NCI-H1694 (cell line): ENCODE measurements around the gene ITGAV.

Experiments
- DNase-seq: peaks from one replicate; lab custom pipeline; 2025; lab: John Stamatoyannopoulos, UW

ITGAV gene

DNA sequence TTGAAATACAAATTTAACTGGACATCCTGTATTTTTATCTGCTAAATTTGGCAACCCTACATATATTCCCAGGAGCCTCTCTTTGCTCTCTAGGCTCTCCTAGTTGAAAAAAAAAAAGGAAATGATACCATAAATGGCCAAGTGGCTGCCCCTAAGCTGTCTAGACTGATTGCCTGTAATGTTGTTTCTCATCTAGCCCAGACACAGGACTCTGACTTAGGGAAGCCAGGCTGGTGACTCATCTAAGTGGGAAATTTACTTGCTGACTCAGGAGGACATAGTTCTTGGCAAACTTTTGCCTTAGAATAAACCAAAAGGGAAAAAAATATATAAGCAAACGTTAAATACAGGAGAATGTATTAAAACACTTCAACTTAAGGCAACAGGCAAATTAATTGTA, 14.6 kb upstream of the ITGAV start:
- DNase-seq, result no peak

DNA sequence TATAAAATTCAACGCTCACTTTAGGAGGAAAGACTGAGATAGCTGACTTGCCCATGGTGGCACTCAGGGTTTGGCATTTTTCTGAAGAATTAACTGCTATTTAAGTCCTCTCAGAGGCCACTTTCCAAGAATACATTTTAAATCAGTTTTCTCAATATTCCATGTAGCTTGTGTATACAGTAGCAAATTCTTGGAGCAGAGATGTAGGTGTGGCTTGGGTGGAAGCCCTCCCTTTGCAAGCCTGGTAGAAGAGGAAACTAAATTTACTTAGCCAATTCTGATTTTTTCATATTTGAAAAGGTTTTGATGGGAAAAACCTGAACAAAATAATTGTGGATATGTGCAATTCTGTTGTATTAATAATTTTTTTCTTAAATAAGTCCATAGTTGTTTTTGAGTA, 14.0 kb upstream of the ITGAV start:
- DNase-seq, result no peak

DNA sequence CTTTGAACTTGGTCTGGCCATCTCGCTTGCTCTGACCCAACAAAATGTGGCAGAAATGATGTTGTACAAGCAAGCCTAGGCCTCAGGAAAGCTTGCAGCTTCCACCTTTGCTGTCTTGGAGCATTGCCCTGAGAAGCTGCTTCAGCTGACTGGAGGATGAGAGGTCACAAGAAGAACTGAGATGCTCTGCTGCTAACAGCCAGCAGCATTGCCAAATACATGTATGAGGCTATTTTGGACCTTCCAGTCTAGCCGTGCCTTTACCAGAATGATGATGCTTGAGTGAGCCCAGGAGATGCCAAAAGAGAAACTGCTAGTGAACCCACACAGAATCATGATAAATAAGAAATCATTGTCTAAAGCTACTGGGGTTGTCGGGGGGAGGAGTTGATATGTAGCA, 13.2 kb upstream of the ITGAV start:
- DNase-seq, result no peak

DNA sequence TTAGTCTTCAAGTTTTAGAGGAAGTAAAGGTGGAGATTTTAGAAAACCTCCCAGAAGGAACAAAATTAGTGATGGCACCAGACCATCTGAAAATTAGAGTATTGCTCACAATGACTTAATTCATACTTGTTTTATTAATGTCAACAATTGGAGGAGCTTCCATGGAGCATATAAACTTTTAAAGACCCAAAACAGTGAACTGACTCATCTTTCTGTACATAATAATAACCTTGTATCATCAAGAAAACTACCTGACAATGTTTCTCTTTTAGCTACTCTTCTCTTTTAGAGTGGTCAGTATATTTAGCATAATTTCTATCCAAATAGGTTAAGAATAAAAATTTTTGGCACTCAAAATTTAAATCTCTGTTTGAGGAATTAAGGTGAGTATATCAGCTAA, 7.2 kb upstream of the ITGAV start:
- DNase-seq, result no peak

DNA sequence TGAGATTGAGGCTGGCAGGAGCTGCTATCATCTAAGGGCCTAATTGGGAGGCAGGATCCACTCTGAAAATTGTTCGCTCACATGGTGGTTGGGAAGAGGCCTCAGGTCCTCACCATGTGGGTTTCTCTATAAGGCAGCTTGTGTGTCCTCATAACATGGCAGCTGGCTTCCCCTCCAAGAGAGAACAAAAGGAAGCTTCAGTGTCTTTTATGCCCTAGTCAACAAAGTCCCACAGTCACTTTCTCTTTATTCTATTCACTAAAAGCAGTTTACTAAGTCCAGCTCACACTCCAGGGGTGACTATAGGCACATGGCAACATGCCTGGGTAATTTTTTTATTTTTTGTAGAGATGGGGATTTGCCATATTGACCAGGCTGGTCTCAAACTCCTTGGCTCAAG, 5.8 kb upstream of the ITGAV start:
- DNase-seq, result no peak

DNA sequence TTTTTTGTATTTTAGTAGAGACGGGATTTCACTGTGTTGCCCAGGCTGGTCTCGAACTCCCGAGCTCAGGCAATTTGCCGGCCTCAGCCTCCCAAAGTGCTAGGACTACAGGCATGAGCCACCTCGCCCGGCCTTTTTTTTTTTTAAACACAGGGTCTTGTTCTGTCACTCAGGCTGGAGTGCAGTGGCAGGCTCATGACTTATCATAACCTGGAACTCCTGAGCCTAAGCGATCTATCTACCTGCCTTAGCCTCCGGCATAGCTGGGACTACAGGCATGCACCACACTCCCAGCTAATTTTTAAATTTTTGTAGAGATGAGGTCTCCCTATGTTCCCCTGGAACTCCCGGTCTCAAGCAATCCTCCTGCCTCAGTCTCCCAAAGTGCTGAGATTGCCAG, 1.4 kb upstream of the ITGAV start:
- DNase-seq, result no peak

DNA sequence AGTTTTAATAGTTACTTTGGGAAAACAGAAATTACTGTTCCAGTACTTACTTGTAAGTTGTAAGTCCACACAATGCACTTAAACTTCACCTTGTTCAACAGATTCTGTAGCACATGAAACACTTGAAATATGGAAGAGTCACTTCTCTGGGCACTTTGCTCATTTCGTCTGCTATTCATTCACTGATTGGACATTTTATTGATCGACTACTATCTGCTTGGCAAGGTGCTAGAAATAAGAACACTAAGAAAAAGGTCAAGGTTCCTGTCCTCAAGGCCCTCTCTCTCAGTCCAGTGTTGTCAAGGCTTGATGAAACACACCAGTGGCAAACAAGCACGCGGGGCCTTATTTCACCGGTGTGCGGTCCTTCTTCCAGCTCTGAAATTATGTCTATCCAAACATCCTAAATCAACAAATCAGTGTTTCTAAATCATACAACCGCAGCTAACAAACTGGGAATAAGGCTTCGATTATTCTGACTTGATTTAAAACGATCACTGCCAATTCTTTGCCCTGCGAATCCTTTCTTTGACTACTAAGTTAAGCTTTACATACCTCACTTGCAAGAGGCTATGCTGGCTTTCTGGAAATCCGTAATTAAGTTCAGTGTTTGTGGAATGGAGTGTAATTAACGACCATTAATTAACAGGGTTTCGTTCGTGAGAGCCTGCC, 780 bp upstream of the ITGAV start:
- DNase-seq, result no peak

DNA sequence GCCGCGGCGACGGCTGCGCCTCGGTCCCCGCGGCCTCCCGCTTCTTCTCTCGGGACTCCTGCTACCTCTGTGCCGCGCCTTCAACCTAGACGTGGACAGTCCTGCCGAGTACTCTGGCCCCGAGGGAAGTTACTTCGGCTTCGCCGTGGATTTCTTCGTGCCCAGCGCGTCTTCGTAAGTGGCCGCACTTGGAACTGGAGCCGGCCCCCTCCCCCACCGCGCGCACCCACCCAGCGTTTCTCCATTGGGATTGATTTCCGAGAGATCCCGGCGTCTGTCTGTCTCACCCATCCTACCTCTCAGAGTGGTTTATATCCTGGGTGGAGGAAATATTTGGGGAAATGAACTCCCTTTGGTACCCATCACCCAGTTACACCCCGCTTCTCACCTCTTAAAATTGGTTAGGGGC, 498 bp downstream of the ITGAV start:
- DNase-seq, result no peak

DNA sequence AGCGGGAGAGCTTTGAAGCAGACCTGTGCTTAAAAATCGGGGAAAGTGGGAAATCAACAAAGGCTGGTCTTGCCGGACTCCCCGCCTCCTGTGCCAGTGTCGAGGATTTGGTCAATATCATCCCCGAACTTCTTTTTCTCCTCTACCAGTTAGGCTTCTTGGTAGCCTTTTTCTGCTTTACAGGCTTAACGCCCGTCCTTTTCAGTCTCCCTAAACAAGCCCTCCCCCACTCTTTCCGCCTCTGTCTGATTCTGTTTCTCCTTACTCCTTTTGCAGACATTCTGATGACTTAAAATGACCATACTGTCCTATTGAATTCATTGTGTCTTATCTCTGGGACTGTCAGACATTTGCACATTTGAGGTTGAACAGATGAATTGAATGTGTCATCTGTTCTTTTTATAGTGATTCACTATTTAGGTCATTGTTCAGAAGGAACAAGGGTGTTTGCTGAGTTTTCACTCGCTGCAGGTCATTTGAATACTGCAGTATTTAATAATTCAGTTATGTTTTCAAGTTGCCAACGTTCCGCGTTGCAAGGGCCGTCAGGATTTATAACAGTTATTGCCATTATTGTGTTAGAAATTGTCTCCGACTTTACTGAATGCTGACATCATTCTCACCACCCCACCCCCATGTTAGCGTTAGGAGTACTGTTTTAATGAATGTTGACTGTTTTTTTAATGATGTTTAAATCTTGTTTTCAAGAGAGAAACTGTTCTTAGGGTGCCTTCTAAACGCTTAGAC, 1.1 kb downstream of the ITGAV start:
- peak; percentile 13 for DNase-seq

DNA sequence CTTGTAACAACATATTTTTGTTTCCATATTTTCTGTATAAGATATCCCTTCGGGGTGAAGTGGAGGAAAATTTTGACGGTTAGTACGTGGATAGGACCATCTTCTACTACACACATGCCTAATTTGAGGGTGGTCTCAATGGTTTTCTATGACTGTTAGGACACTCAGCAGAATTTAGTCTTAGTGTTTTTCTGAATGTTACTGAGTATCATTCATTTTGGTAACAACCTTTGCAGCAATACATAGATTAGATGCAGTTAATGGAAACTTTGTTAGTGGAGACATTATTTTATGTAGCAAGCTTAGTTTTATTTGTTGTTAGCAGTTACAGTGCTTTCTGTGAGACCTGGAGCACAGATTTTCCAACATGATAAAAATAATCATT, 1.6 kb downstream of the ITGAV start:
- DNase-seq, result no peak

DNA sequence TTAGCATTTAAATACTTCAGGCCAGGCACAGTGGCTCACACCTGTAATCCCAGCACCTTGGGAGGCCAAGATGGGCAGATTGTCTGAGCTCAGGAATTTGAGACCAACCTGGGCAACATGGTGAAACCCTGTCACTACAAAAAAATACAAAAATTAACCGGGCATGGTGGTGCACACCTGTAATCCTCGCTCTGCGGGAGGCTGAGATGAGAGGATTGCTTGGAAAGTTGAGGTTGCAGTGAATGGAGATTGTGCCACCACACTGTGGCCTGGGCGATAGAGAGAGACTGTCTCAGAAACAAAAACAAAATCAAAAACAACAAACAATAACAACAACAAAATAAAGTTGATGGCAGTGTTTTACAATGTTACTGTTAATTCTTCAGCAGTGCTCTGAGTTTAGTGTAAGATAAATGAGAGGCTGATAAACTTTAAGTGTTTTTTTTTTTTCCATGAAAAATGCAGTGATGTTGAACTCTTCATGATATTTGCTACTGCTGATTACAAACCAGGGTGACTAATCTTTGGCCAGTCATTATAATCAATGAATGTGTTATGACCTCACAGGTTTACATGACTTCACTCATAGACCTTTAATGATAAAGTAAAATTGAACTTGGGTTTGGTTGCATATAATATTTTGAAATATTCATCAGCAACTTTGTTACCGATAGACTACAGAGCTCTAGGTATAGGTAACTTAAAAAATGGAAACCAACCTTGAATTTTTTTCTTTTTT, 2.5 kb downstream of the ITGAV start:
- DNase-seq, result no peak

DNA sequence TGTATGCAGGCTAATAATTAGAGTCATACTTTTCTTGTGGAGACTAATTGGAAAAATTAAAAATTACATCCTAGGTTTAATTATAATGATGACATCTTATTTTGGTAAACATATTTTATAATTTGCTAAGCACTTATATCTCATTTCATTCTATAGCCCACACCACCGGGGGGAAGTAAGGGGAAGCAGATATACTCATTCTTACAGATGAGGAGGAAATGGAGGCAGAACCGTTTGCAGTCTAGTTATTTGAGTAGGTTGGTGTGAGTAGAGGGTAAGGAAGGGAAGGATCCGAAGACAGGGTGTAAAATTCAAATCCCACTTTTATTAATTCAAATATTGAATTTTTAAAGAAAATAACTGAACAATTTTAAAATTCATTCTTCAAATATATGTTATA, 3.7 kb downstream of the ITGAV start:
- no peak for DNase-seq

DNA sequence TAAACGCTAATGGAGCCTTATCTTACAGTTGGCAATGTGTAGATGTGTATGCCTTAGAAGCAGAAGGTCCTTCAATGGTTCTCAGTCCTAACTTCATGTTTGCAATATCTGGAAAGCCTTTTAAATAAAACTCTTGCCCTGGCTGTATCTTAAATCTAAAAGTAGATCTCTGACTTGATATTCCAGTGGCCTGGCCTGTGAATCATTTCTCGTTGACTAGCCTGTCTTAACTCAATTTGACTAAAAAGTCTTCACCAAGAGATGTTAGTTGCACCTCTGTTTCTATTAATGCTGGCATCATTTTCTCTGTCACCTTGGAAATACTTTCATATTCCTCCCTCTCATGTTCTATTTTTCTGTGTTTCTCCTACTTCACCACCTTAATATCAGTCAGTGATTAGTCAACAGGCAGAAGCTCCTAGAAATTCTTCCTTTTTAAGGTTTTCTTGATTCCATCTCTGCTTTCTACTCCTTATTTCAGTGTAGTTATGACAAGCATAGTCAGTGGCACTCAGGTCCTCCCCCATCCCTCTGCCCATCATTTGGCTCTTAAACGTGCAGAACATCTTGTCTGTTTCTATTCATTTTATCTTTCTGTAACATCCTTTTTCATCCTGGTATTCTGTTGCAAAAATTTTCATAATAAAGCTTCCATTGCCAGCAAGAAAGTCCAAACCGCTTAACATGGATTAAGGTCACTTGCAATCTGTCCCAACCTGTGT, 4.3 kb downstream of the ITGAV start:
- no peak for DNase-seq

DNA sequence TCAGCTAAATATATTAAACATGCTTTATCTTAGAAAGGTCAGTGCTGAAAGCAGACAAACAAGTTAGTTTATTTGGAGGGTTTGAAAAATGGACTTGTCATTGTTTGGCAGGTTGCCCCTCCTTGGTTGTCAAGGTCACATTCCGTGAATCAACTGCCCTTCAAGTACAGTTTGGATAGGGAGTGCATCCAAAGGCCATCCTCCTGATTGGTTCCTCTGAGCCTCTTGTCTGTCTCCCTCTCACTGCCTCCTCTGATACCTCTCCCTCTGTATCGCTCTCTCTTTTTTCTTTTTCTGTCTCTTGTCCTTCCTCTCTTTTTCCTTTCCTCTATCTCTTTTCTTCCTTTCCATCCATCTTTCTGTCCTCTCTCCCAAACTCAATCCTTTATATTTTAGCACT, 5.4 kb downstream of the ITGAV start:
- DNase-seq, result no peak

DNA sequence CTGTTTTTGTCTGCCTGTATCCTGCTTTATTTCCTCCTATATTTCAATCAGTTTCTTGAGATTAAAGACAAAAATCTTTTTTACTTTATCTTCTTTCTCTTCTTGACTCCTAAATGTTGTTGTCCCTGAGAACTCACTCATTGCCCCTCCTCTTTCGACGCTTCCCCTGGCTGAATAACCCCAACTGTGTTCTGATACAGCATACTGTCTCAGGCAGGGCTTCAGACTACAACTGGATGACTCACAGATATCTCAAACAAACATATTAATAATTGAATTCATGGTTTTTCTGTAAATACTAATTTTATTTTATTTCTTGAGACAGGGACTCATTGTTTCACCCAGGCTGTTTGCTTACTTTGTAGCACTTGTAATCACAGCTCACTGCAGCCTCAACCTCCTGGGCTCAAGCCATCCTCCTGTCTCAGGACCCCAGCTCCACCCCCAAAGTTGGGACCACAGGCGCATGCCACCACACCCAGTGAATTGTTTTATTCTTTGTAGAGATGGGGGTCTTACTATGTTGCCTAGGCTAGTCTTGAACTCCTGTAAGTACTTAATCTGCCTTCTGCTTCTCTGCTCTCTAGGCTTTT, 9.4 kb downstream of the ITGAV start:
- DNase-seq, result no peak

DNA sequence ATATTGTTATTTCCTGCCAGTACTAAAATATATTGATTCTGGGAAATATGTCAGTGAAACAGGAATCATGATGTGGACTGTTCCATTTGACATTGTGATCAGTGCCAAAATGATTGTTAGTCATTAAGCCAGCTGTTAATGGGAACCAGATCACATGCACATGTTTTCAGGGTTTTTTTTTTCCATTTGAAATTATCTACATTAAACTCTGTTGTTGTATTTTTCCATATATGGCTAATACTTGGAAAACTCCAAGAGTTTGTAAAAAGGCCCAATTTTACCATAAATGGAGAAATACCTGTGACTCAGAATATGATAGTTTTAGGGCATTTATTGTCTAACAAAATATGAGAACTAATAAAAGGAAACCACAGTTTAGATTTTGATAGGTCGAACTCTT, 13.4 kb downstream of the ITGAV start:
- DNase-seq, result no peak

DNA sequence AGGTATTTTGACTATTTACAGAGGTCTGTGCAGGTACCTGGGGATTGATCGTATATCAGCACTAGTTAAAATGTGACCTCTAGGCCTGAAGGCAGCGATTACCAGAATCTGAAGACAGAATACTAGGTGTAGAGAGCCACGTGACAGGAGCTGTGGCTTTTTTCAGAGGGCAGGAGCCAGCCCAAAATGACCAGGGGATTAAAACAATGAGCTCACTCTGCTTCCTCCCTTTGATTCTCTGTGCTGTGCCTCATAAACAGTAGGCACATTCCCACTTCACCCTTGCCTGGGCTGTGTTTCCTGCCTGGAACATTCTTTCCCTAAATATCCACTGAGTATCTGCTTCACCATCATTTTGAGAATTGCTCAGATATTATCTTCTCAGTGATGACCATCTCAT, 15.2 kb downstream of the ITGAV start:
- DNase-seq, result no peak

DNA sequence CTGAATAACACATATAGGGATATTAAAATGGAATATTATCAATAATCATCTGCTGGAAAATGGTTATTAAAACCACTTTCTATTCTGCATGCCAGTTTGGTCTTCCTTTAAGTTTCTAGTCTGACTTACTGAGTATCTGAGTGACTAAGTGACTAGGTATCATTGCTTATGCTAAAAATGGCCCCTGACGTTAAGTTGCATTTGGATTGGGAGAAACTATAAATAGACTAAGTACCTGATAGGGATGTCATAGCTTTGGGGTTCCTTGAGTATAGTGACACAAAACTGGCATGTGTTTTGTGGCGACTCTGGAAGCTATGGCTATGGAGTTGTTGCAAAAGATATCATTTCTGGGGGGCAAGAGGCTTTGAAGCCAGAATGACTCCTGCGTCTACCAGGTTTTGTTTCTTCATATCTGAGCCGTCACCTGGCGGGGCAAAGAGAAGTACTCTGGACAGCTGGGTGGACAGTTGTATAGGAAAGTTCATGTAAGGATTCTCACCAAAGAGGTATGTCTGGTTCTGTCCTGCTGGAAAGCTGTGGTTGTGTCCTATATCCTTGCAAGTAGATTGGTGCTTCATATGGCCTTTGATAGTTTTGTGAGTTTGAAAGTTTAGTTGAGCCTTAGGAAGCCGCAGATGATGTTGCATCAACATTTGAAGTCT, 17.9 kb downstream of the ITGAV start:
- no peak for DNase-seq

DNA sequence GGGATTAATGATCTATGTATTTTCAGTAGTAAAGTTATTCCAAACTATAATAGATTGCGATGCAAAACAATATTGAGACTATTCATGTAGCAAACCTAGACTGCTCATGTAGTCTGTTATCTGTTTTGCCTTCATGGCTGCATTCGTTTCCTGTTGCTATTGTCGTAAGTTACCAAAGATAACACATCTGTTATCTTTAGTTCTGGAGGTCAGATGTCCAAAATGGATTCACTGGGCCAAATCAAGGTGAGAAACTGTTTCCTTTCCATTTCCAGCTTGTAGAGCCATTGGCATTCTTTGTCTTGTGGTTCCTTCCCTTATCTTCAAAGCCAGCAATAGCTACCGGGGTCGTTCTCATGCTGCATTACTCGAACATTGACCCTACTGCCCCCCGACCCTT, 20.9 kb downstream of the ITGAV start:
- DNase-seq, result no peak

DNA sequence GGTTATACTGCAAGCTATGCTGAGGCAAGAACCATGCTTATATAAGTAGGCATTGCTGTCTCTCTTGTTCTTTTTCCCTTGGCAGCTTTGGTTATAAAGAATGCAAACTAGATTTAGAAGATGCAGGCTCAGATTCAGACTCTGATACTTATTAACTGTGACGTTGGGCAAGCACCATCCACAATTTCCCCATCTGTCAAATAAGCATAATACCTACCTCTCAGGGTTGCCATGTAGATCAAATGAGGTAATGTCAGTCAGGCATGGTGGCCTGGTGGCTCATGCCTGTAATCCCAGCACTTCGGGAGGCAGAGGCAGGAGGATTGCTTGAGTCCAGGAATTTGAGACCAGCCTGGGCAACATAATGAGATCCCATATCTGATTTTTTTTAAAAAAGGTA, 21.7 kb downstream of the ITGAV start:
- no peak for DNase-seq

DNA sequence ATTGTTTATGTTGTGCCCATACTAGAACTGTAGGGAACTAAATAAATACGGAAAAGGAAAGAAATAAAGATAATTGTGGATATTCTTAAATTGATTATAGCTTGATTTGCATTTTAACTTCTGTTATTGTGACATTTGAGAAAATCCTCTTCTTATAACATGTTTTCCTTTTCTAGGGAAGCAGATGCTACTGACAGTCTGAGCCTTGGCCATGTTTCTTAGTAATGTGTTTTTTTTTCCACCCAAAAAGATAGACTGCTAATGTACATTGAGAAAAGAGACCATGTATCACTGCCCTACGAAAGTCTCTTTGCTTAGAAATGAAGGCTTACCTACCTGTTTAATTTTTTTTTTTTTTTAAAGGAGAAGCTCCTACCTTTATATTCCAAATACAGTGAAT, 22.2 kb downstream of the ITGAV start:
- no peak for DNase-seq
